Stimulated activated CD8-positive, alpha-beta memory T cell treated with anti-CD3 and anti-CD28 coated beads, Interleukin-2, amount 100 ng/mL, for 48 hours (primary cell): Measurements from ENCODE around the gene MS4A12.
"Not testable (repeated sequence)": the region's sequence is repeated elsewhere in the genome, so short reads cannot be mapped to it uniquely, and the experiment has no call there.

Source experiments
- DNase-seq, 2 donors: peaks; one replicate each; pipeline ENCODE4 v3.0.0-alpha.2; 2020; ENCODE audit warnings: low read depth in 2 of 2

MS4A12 gene

DNA sequence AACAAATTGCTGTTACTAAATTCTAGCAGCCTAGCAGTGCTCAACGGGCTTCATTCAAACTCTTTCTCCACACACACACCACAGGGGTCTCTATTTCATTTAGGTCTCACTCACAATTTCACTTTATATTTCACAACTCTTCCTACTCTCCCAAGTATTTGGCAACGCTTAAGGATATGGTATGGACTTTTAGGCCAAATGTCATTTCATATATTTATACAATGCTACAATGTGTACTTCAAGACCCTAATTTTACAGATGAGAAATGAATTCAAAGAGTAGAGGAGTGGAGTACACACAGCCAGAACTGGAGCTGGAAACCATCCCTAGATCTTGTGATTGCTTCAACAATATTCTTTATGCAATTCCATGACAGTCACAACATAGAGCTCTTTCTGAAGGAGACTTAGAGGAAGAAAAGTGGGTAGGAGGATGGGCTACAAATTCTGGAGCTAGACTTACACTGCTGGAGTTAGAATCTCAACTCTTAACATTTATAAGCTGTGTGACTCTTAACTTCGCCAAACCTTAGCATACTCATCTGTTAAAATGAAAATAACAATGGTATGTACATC is 20.2 kb downstream of the MS4A12 start:
- DNase-seq: no peak

DNA sequence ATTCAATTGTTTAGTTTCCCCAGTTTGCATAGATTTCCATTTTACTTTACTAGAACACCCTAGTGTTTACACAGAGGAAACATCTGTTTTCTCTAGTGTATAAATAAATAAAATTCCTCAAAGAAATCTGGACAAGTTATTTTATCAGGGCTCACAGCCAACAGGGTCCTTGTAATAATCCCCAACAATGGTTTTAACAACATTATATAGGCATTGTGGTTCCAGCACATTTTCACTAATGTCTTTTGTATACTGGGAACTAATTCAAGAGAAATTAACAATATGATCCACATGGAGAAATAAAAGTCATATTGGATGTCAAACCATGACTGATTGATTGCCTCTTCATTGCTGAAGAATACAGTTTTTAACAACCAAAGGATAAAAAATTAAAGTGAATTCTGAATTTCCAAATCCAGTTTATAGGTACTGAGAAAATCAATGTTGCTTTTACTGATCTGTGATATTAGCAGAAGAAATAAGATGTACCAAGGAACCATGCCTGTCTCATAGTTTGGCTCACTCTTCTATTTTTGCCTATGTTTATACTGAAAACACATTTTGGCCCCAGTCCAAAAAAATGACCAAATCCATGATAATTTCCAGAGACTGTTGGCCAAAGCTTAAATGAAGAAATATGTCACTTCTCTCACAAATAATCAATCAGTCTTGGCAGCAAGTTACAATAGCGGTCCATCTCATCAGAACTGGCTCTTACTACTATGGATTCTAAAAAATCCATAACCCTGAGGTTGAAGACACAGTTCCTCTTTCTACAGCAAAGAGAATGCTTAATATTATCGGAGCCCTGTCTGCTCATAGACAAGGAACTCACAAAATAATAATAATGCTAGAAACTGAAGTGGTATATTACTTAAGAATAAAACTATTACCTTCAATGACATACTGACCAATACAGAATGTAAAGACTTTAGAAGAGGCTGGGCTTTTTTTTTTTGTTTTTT is 21.2 kb downstream of the MS4A12 start:
- no peak for DNase-seq

DNA sequence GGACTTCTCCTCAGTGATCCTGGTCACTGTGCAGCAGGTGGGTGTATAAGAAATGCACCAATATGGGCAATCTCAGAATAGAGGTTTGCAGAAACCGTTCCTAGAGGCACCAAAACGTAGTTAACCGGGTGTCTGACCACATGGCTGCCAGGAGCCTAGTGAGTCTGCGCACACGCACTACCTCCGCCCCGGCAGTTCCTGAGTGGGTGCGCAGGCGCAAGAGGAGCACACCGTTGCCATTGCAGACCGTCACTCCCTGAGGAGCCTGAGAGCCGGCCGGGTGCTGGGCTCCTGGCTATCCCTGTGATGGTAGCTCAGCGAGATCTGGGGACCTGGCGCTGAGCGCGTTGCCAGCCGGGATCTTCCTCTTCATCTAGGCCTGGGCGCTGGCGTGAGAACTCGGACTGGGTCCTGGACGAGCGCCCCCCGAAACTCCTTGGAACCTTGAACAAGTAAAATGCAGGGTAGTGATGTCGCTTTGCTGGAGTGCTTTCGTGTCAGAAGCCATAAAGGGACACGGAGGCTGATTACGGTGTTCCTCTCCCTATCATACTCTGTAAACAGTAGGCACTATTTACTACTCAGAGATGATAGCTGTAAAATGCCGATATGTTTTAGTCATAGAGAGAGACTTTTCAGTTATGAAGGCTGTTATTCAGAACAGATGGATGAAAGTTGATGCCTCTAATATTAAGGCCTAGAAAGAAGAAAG is 22.7 kb downstream of the MS4A12 start, which contains the start of gene MS4A13:
MS4A13 (plus strand) TSS at position 249 of the 712 bp plus-strand sequence. CDS start 2,692 bp downstream, outside the sequence.
- DNase-seq: no peak

DNA sequence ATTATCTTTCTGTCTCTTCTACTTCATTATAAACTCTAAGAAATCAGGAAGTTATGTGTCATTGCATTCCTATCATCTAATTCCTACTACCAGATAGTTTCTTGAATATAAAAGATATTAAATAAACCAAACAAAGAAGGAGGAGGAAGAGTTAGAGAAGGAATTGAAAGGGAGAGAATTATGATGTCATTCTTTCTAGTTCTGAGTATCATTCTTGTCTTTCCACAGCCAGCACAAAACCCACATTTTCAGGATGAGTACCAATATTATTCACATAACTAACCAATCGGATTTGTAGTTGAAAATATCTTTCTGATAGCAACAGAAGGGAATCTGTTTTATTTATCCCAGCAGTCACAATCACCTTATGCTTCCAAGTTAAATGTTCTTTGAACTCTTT is 35.9 kb downstream of the MS4A12 start:
- DNase-seq: no peak

DNA sequence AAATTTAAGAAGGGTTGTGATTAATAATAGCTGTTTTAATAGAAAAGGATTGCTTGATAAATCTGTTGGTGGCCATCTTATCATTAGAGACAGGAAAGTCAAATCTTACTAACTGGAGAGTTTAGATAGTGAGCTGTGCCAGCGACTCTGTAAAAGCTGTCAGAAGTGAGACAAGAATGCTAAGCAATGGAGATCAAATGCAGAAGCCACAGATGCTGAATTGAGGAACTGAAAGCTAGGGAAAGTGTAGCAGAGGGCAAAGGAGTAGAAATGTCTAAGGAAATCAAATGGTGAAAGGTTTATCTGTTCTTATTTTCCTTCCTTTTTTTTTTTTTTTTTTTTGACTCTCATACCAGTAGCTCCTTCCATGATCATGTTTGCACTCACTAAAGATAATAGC is 36.4 kb downstream of the MS4A12 start:
- no peak for DNase-seq

GRCh38 chr11:60530454-60531100 is 38.0 kb downstream of the MS4A12 start:
- DNase-seq: no peak

DNA sequence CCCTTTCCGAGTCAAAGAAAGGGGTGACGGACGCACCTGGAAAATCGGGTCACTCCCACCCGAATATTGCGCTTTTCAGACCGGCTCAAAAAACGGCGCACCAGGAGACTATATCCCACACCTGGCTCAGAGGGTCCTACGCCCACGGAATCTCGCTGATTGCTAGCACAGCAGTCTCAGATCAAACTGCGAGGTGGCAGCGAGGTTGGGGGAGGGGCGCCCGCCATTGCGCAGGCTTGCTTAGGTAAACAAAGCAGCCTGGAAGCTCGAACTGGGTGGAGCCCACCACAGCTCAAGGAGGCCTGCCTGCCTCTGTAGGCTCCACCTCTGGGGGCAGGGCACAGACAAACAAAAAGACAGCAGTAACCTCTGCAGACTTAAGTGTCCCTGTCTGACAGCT is 39.8 kb downstream of the MS4A12 start:
- not testable (repeated sequence) for DNase-seq

DNA sequence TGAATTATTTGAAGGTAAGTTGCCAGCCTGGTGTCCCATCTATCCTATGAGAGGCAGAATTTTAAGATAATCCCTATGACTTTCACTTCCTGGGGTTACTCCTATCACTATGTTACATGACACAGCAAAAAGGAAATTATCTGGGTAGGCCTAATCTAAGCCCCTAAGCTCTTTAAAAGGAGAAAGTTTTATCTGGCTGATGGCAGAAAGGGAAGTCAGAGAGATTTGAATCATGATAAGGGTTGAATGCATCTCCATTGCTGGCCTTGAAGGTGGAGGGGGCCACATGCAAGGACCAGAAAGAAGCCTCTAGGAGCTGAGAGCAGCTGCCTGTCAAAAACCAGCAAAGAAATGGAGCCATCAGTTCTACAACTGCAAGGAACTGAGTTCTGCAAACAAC is 46.0 kb downstream of the MS4A12 start:
- DNase-seq: not testable (repeated sequence)

DNA sequence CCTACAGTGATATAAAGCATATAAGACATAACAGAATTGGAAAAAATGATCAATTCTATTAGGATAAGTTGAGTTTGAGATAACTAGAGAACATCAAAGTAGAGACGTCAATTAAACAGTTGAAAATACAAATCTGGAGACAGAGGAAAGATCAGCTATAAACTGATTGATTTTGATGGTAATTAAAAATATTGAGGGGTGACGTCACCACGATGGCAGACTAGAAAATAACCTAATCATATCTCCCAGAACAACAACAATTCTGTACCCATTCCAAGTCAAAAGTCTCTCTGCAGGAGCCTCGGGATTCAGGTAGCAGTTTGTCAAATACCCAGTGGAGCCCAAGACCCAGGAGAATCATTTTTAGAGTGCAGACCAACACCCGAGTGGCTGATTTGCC is 51.5 kb downstream of the MS4A12 start:
- no peak for DNase-seq
